Measurements from ENCODE around the gene SPI1.

Gene SPI1

GRCh38 chr11:47376525-47377371, 1.6 kb downstream of the SPI1 start:
- no peak overlapping the region for H3K4me3 ChIP-seq (ENCODE audit: low read length)
- no peaks in the 10 kb centered on the region for H3K4me1 ChIP-seq (ENCODE audit: control insufficient read depth, low read depth, low read length)
- no peaks in the 10 kb centered on the region for H3K36me3 ChIP-seq (ENCODE audit: control insufficient read depth, low read depth, low read length)
- H3K27ac ChIP-seq (ENCODE audit: low read length), result no peak overlapping the region
- no peak overlapping the region for H3K9ac ChIP-seq (ENCODE audit: low read length)
- no peaks in the 10 kb centered on the region for H3K9me3 ChIP-seq (ENCODE audit: control insufficient read depth, low read depth, low read length)
- H3K27me3 ChIP-seq (ENCODE audit: control insufficient read depth, insufficient read depth, low read length), result no peaks in the 10 kb centered on the region

GRCh38 chr11:47376107-47376524, 2.2 kb downstream of the SPI1 start:
- no peaks in the 10 kb centered on the region for H3K4me1 ChIP-seq (ENCODE audit: control insufficient read depth, low read depth, low read length)
- no peaks in the 10 kb centered on the region for H3K36me3 ChIP-seq (ENCODE audit: control insufficient read depth, low read depth, low read length)
- H3K4me3 ChIP-seq (ENCODE audit: low read length), result no peak overlapping the region
- no peak overlapping the region for H3K9ac ChIP-seq (ENCODE audit: low read length)
- no peak overlapping the region for H3K27ac ChIP-seq (ENCODE audit: low read length)
- no peaks in the 10 kb centered on the region for H3K9me3 ChIP-seq (ENCODE audit: control insufficient read depth, low read depth, low read length)
- no peaks in the 10 kb centered on the region for H3K27me3 ChIP-seq (ENCODE audit: control insufficient read depth, insufficient read depth, low read length)

DNA sequence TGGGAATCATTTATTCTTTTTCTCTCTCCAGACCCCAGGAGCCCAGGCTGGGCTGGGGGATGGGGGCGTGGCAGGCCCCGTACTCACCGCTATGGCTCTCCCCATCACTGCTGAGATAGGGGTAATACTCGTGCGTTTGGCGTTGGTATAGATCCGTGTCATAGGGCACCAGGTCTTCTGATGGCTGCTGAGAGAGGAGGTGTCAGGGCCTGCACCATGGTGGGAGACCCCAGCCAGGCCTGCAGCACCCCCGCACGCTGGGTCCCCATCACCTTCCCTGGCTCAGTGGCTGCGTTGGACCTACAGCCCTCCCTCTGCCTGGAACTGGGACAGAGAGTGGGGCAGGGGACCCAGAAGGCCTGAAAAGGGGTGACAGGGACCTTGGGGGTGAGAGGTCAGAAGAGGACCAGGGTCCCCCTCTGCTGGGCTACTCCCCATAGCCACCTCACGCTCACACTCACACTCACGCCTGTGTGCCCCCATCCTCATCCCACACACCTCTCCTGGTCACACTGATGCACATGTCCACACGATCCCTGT, 2.7 kb downstream of the SPI1 start:
- H3K4me3 ChIP-seq (ENCODE audit: low read length), result no peak overlapping the region
- H3K9me3 ChIP-seq (ENCODE audit: control insufficient read depth, low read depth, low read length), result no peaks in the 10 kb centered on the region
- no peak overlapping the region for H3K27ac ChIP-seq (ENCODE audit: low read length)
- no peak overlapping the region for H3K9ac ChIP-seq (ENCODE audit: low read length)
- H3K27me3 ChIP-seq (ENCODE audit: control insufficient read depth, insufficient read depth, low read length), result no peaks in the 10 kb centered on the region
- H3K36me3 ChIP-seq (ENCODE audit: control insufficient read depth, low read depth, low read length), result no peaks in the 10 kb centered on the region
- H3K4me1 ChIP-seq (ENCODE audit: control insufficient read depth, low read depth, low read length), result no peaks in the 10 kb centered on the region

DNA sequence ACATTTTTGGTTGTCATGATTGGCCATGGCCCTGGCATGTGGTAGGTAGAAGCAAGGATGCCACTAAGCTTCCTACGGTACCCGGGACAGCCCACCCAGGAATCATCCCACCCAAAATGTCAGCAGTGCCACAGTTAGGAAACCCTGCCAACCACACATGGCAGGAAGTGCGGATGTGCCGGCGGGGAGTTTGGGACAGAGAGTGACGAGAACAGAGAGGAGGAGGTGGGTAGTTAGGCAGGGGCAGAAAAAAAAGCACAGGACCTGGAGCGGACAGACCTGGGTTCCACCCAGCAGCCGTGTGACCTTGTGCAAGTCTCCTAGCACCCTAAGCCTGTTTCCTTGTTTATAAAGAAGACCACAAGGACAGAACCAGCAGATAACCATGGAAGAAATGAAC, 3.3 kb downstream of the SPI1 start:
- H3K36me3 ChIP-seq (ENCODE audit: control insufficient read depth, low read depth, low read length), result no peaks in the 10 kb centered on the region
- H3K4me3 ChIP-seq (ENCODE audit: low read length), result no peak overlapping the region
- no peaks in the 10 kb centered on the region for H3K4me1 ChIP-seq (ENCODE audit: control insufficient read depth, low read depth, low read length)
- no peaks in the 10 kb centered on the region for H3K9me3 ChIP-seq (ENCODE audit: control insufficient read depth, low read depth, low read length)
- no peaks in the 10 kb centered on the region for H3K27me3 ChIP-seq (ENCODE audit: control insufficient read depth, insufficient read depth, low read length)
- H3K9ac ChIP-seq (ENCODE audit: low read length), result no peak overlapping the region
- no peak overlapping the region for H3K27ac ChIP-seq (ENCODE audit: low read length)

DNA sequence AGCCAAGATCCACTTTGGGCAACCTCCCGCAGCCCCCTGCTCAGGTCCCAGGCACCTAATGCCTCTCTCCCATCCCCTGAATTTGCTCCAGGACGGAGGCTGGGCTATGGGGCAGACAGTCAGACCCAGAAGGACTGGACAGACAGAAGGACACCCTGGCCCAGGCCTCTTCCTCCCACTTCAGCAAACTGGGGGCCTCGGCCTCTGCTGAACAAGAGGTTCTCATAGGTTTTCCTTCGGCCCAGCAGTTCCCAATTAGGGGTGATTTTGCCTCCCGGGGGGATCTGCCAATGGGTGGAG, 3.7 kb downstream of the SPI1 start:
- Histone ChIP-seq H3K4me3 (ENCODE audit: low read length) (no peak overlapping the region), H3K27ac (ENCODE audit: low read length) (no peak overlapping the region), H3K27me3 (ENCODE audit: control insufficient read depth, insufficient read depth, low read length) (no peaks in the 10 kb centered on the region), H3K36me3 (ENCODE audit: control insufficient read depth, low read depth, low read length) (no peaks in the 10 kb centered on the region), H3K9ac (ENCODE audit: low read length) (no peak overlapping the region), H3K9me3 (ENCODE audit: control insufficient read depth, low read depth, low read length) (no peaks in the 10 kb centered on the region), H3K4me1 (ENCODE audit: control insufficient read depth, low read depth, low read length) (no peaks in the 10 kb centered on the region)

DNA sequence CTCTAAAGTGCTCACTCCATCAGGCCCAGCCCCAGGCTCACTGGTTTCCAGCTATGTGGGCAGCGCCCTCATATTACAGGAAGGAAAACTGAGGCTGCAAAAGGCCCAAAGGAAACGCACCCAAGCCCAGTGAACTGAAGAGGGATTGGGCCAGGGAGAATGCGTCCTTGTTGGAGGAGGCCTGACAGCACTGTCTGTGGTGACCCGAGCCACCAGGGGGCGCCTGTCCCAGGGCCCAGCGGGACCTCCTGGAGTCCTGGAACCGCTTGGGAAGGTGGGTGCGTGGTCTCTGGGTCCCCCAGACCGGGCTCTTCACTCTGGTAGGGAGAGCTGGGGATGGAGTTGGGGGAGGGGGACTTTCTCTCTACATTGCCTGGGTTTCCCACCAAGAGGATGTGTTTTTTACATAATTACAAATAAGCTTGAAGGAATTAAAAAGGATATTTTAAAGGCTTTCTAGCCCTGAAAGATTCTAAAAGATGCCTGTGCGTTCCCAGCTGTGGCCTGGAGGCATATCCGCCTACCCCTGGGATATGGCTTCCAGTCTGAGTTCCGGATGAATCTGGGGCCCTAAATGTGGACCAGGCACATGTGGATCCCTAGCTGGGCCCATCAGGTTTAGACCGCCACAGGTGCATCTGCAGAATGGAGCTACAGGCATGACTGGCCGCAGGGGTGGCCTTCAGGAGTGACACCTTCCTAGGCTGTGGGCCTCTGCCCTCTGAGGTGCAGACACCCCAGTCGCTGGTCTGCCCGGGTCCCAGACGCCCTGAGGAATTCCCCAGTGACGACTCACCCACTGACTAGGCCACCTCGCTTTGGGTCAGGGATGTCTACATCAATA, 4.2 kb downstream of the SPI1 start:
- Histone ChIP-seq H3K9ac (ENCODE audit: low read length) (no peak overlapping the region), H3K4me1 (ENCODE audit: control insufficient read depth, low read depth, low read length) (no peaks in the 10 kb centered on the region), H3K27ac (ENCODE audit: low read length) (no peak overlapping the region), H3K27me3 (ENCODE audit: control insufficient read depth, insufficient read depth, low read length) (no peaks in the 10 kb centered on the region), H3K4me3 (ENCODE audit: low read length) (no peak overlapping the region), H3K36me3 (ENCODE audit: control insufficient read depth, low read depth, low read length) (no peaks in the 10 kb centered on the region), H3K9me3 (ENCODE audit: control insufficient read depth, low read depth, low read length) (no peaks in the 10 kb centered on the region)

DNA sequence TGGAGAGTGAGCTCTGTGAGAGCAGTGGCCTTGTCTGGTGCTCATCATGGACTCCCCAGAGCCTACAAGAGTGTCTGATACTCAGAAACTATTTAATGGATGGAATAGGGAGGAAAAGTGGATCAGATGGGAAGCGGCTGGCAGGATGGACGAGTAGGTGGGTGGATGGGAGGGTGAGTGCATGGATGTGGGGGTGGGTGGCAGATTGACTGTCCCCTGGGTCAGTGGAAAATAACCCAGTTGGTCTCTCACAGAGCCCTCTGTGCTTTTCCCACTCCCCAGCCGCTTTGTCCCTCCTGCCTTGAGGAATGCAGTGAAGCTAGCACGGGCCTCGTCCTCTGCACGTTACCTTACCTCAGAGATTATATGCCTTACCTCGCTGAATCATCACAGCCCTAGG, 5.9 kb downstream of the SPI1 start:
- Histone ChIP-seq H3K4me3 (ENCODE audit: low read length) (no peak overlapping the region), H3K9ac (ENCODE audit: low read length) (no peak overlapping the region), H3K9me3 (ENCODE audit: control insufficient read depth, low read depth, low read length) (no peaks in the 10 kb centered on the region), H3K36me3 (ENCODE audit: control insufficient read depth, low read depth, low read length) (no peaks in the 10 kb centered on the region), H3K27ac (ENCODE audit: low read length) (no peak overlapping the region), H3K4me1 (ENCODE audit: control insufficient read depth, low read depth, low read length) (no peaks in the 10 kb centered on the region), H3K27me3 (ENCODE audit: control insufficient read depth, insufficient read depth, low read length) (no peaks in the 10 kb centered on the region)

- H3K27ac ChIP-seq (ENCODE audit: low read length), result no peak overlapping the region
- no peaks in the 10 kb centered on the region for H3K9me3 ChIP-seq (ENCODE audit: control insufficient read depth, low read depth, low read length)
- H3K27me3 ChIP-seq (ENCODE audit: control insufficient read depth, insufficient read depth, low read length), result no peaks in the 10 kb centered on the region
- no peaks in the 10 kb centered on the region for H3K4me1 ChIP-seq (ENCODE audit: control insufficient read depth, low read depth, low read length)
- no peaks in the 10 kb centered on the region for H3K36me3 ChIP-seq (ENCODE audit: control insufficient read depth, low read depth, low read length)
- H3K9ac ChIP-seq (ENCODE audit: low read length), result no peak overlapping the region
- no peak overlapping the region for H3K4me3 ChIP-seq (ENCODE audit: low read length)
These were observed 8.7 kb downstream of the SPI1 start for GRCh38 chr11:47369676-47370075.

DNA sequence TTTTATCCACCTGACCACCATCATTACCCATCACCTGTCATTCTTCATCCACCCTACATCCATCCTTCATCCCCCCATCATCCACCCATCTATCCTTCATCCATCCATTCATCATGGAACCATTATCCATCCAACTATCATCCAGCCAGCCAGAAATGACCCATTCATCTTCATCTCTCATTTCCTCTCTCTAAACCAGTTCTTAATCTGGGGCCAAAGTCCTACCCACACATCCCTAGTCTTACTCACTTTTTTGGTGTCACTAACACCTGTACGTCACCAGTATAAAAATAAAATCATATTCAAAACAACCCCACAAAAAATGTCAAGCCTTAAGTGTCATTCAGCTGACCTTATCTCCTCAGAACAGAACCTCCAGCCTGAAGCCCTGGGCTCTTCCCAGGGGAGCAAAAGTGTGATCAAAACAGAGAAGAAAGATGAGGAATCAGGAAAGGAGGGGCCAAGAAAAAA, 12.3 kb downstream of the SPI1 start:
- Histone ChIP-seq H3K27ac (ENCODE audit: low read length) (no peak overlapping the region), H3K4me1 (ENCODE audit: control insufficient read depth, low read depth, low read length) (no peaks in the 10 kb centered on the region), H3K9ac (ENCODE audit: low read length) (no peak overlapping the region), H3K36me3 (ENCODE audit: control insufficient read depth, low read depth, low read length) (no peaks in the 10 kb centered on the region), H3K9me3 (ENCODE audit: control insufficient read depth, low read depth, low read length) (no peaks in the 10 kb centered on the region), H3K27me3 (ENCODE audit: control insufficient read depth, insufficient read depth, low read length) (no peaks in the 10 kb centered on the region), H3K4me3 (ENCODE audit: low read length) (no peak overlapping the region)

DNA sequence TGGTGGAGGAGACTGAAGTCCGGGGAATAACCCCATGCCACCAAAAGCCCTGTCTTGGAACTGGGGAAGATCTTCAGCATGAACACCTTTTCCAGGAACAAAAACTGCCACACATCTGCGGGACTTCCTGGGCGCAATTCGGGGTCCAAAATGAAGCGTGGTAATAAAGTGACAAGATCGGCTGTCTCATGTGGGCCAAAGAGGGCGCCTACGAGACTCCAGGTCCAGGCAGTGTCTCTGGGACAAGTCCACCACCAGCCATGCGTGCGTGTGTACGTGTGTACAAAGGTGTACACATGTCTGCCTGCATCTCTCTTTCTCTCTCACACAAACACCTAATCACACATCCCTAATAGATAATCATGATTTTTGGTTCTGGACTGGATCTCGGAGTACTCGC, 16.9 kb downstream of the SPI1 start:
- H3K36me3 ChIP-seq (ENCODE audit: control insufficient read depth, low read depth, low read length), result no peaks in the 10 kb centered on the region
- no peak overlapping the region for H3K27ac ChIP-seq (ENCODE audit: low read length)
- H3K4me1 ChIP-seq (ENCODE audit: control insufficient read depth, low read depth, low read length), result no peaks in the 10 kb centered on the region
- no peaks in the 10 kb centered on the region for H3K27me3 ChIP-seq (ENCODE audit: control insufficient read depth, insufficient read depth, low read length)
- no peak overlapping the region for H3K4me3 ChIP-seq (ENCODE audit: low read length)
- H3K9ac ChIP-seq (ENCODE audit: low read length), result no peak overlapping the region
- H3K9me3 ChIP-seq (ENCODE audit: control insufficient read depth, low read depth, low read length), result no peaks in the 10 kb centered on the region

GRCh38 chr11:47360341-47360740, 18.0 kb downstream of the SPI1 start:
- Histone ChIP-seq H3K9ac (ENCODE audit: low read length) (no peak overlapping the region), H3K36me3 (ENCODE audit: control insufficient read depth, low read depth, low read length) (no peaks in the 10 kb centered on the region), H3K27me3 (ENCODE audit: control insufficient read depth, insufficient read depth, low read length) (no peaks in the 10 kb centered on the region), H3K4me3 (ENCODE audit: low read length) (no peak overlapping the region), H3K9me3 (ENCODE audit: control insufficient read depth, low read depth, low read length) (no peaks in the 10 kb centered on the region), H3K27ac (ENCODE audit: low read length) (no peak overlapping the region), H3K4me1 (ENCODE audit: control insufficient read depth, low read depth, low read length) (no peaks in the 10 kb centered on the region)
